Measurements from ENCODE around the gene ABHD10. TPM values are rescaled to one million over a fixed set of nuclear protein-coding genes. Genes with fewer than 3 reads are reported as not detected.

ABHD10 gene
- total and polyA plus RNA-seq, 10 of the 15 experiments (the other 5 are each of a cell fraction or from before 2014, with no cell fraction given) = 12.3 to 51.0 (median 28.9) TPM

DNA sequence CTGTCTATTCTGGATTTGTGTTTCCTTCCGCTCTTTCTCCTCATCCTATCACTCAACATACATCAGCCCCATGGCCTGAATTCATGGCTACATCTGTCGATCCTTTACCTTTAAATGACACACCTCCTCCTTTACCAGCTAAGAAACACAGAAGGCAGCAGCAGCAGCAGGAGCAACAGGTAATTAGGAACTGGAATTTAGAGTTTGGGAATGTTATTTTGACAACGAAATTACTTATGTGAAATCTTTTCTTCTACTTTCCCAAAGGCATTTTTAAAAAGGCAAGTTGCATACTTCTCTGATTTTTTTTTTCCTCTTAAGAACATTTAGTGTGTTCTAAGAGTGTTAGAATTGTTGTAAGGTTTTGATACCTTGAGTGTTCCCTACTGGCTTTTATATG lies 29.1 kb upstream of the ABHD10 start:
- H3K9ac ChIP-seq (ENCODE audit: control insufficient read depth, insufficient read depth, low read length) = no peak overlapping the region
- BruUV-seq (replicated peaks) = no TSS peak
- H4K20me1 ChIP-seq (ENCODE audit: control insufficient read depth, insufficient read depth) = no peaks in the 10 kb centered on the region
- no peaks in the 10 kb centered on the region for H3K9me3 ChIP-seq (replicated peaks; ENCODE audit: control insufficient read depth, insufficient read depth, low read length)
- POLR2A ChIA-PET = no interaction called here
- DNase-seq (ENCODE audit: low read depth, low spot score) (no peak), ATAC-seq (no peak), FAIRE-seq (no peak)
- WGBS (ENCODE audit: insufficient coverage, insufficient replicate concordance, low lambda C conversion rate, missing lambda C conversion rate) = 29% methylated on average over 3 of the region's 3 CpGs
- RAD21 ChIA-PET (ENCODE audit: unreplicated experiment) = no interaction called here
- H3K79me2 ChIP-seq (ENCODE audit: control insufficient read depth, insufficient read depth, low read length) = no peaks in the 10 kb centered on the region
- intact Hi-C loops (cut with micrococcal nuclease; ENCODE audit: unreplicated experiment) = no loop called here
- no peak overlapping the region for H3K4me2 ChIP-seq (ENCODE audit: control insufficient read depth, insufficient read depth)
- SMC1A ChIA-PET (ENCODE audit: uncharacterized antibody, unreplicated experiment) = interaction anchor here (0.7 kb wide), 1 partner anchor 44 kb away, joined by 4 read pairs; no protein-coding TSS in a partner anchor
- H3K27ac ChIP-seq (ENCODE audit: control insufficient read depth, insufficient read depth) = no peak overlapping the region
- H2AFZ ChIP-seq (ENCODE audit: control insufficient read depth, low read depth, low read length) = no peak overlapping the region
- no peak overlapping the region for H3K4me3 ChIP-seq
- H3K36me3 ChIP-seq (ENCODE audit: control insufficient read depth in 2 of 2, insufficient read depth in 2 of 2, low read length in 1 of 2) = no peaks in the 10 kb centered on the region
- H3K27me3 ChIP-seq (replicated peaks in 1 of 2; ENCODE audit: control insufficient read depth in 2 of 2, insufficient read depth in 2 of 2, low read length in 1 of 2) = peaks cover 2 to 4% of the 10 kb centered on the region in 2 experiments
- no peaks in the 10 kb centered on the region for H3K4me1 ChIP-seq (ENCODE audit: control insufficient read depth, insufficient read depth, low read length)
- TF ChIP-seq TARDBP (IDR thresholded peaks at IDR 0.05; ENCODE audit: borderline replicate concordance) = no peak
- TF ChIP-seq, protein P1, sequence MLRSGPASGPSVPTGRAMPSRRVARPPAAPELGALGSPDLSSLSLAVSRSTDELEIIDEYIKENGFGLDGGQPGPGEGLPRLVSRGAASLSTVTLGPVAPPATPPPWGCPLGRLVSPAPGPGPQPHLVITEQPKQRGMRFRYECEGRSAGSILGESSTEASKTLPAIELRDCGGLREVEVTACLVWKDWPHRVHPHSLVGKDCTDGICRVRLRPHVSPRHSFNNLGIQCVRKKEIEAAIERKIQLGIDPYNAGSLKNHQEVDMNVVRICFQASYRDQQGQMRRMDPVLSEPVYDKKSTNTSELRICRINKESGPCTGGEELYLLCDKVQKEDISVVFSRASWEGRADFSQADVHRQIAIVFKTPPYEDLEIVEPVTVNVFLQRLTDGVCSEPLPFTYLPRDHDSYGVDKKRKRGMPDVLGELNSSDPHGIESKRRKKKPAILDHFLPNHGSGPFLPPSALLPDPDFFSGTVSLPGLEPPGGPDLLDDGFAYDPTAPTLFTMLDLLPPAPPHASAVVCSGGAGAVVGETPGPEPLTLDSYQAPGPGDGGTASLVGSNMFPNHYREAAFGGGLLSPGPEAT (IDR thresholded peaks at IDR 0.05; ENCODE audit: low read depth) = no peak
- in situ Hi-C loops (cut with MboI) = no loop called here
- CTCF ChIA-PET = interaction anchor here (1.8 kb wide), 1 partner anchor 232 kb away, joined by 5 read pairs; no protein-coding TSS in a partner anchor

DNA sequence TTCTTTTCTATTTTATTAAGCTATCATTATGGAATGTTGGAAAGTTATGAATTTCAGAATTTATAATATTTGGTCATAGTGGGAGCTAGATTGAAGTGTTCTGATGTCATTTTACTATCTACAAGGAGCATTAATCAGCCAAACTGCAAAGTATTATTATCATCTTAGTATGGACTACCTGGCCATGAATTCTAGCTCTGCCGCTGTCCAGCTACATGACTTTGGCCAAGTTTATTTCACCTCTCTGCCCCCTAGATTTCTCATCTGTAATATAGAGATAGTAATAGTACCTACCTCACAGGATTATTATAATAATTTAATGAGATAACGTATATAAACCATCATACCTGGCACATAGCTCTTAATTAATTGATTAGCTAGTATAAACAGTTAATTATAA lies 27.8 kb upstream of the ABHD10 start:
- in situ Hi-C loops (cut with MboI) (no loop called here), intact Hi-C loops (cut with micrococcal nuclease; ENCODE audit: unreplicated experiment) (no loop called here)
- no peak overlapping the region for H3K9ac ChIP-seq (ENCODE audit: control insufficient read depth, insufficient read depth, low read length)
- TF ChIP-seq, protein P2, sequence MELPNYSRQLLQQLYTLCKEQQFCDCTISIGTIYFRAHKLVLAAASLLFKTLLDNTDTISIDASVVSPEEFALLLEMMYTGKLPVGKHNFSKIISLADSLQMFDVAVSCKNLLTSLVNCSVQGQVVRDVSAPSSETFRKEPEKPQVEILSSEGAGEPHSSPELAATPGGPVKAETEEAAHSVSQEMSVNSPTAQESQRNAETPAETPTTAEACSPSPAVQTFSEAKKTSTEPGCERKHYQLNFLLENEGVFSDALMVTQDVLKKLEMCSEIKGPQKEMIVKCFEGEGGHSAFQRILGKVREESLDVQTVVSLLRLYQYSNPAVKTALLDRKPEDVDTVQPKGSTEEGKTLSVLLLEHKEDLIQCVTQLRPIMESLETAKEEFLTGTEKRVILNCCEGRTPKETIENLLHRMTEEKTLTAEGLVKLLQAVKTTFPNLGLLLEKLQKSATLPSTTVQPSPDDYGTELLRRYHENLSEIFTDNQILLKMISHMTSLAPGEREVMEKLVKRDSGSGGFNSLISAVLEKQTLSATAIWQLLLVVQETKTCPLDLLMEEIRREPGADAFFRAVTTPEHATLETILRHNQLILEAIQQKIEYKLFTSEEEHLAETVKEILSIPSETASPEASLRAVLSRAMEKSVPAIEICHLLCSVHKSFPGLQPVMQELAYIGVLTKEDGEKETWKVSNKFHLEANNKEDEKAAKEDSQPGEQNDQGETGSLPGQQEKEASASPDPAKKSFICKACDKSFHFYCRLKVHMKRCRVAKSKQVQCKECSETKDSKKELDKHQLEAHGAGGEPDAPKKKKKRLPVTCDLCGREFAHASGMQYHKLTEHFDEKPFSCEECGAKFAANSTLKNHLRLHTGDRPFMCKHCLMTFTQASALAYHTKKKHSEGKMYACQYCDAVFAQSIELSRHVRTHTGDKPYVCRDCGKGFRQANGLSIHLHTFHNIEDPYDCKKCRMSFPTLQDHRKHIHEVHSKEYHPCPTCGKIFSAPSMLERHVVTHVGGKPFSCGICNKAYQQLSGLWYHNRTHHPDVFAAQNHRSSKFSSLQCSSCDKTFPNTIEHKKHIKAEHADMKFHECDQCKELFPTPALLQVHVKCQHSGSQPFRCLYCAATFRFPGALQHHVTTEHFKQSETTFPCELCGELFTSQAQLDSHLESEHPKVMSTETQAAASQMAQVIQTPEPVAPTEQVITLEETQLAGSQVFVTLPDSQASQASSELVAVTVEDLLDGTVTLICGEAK (IDR thresholded peaks at IDR 0.05; ENCODE audit: borderline replicate concordance) = no peak
- TF ChIP-seq IRF4 (IDR thresholded peaks at IDR 0.05; ENCODE audit: low read depth, low read length) = no peak
- no peak for TF ChIP-seq PML (IDR thresholded peaks at IDR 0.05; ENCODE audit: low read length)
- TF ChIP-seq, protein P3, sequence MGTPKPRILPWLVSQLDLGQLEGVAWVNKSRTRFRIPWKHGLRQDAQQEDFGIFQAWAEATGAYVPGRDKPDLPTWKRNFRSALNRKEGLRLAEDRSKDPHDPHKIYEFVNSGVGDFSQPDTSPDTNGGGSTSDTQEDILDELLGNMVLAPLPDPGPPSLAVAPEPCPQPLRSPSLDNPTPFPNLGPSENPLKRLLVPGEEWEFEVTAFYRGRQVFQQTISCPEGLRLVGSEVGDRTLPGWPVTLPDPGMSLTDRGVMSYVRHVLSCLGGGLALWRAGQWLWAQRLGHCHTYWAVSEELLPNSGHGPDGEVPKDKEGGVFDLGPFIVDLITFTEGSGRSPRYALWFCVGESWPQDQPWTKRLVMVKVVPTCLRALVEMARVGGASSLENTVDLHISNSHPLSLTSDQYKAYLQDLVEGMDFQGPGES (IDR thresholded peaks at IDR 0.05) = no peak
- TF ChIP-seq, protein P4, sequence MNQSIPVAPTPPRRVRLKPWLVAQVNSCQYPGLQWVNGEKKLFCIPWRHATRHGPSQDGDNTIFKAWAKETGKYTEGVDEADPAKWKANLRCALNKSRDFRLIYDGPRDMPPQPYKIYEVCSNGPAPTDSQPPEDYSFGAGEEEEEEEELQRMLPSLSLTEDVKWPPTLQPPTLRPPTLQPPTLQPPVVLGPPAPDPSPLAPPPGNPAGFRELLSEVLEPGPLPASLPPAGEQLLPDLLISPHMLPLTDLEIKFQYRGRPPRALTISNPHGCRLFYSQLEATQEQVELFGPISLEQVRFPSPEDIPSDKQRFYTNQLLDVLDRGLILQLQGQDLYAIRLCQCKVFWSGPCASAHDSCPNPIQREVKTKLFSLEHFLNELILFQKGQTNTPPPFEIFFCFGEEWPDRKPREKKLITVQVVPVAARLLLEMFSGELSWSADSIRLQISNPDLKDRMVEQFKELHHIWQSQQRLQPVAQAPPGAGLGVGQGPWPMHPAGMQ (IDR thresholded peaks at IDR 0.05; ENCODE audit: borderline replicate concordance) = no peak
- ChIA-PET RAD21 (ENCODE audit: unreplicated experiment) (interaction anchor here (0.8 to 1.2 kb wide), 2 partner anchors 44 to 84 kb away, joined by 3 read pairs; no protein-coding TSS in a partner anchor), CTCF (interaction anchor here (0.9 to 1.8 kb wide), 10 partner anchors 17 to 235 kb away, joined by 3 to 6 read pairs (median 4); no protein-coding TSS in a partner anchor), SMC1A (ENCODE audit: uncharacterized antibody, unreplicated experiment) (interaction anchor here (0.9 to 1.8 kb wide), 12 partner anchors 9 to 234 kb away, joined by 3 to 7 read pairs (median 4); no protein-coding TSS in a partner anchor), POLR2A (no interaction called here)
- H3K9me3 ChIP-seq (replicated peaks; ENCODE audit: control insufficient read depth, insufficient read depth, low read length) = no peaks in the 10 kb centered on the region
- 47% methylated on average over 2 of the region's 2 CpGs for WGBS (ENCODE audit: insufficient coverage, insufficient replicate concordance, low lambda C conversion rate, missing lambda C conversion rate)
- no peaks in the 10 kb centered on the region for H3K4me1 ChIP-seq (ENCODE audit: control insufficient read depth, insufficient read depth, low read length)
- H3K4me2 ChIP-seq (ENCODE audit: control insufficient read depth, insufficient read depth) = no peak overlapping the region
- no peak overlapping the region for H3K4me3 ChIP-seq
- no peaks in the 10 kb centered on the region for H4K20me1 ChIP-seq (ENCODE audit: control insufficient read depth, insufficient read depth)
- no peaks in the 10 kb centered on the region for H3K79me2 ChIP-seq (ENCODE audit: control insufficient read depth, insufficient read depth, low read length)
- H3K27me3 ChIP-seq (replicated peaks in 1 of 2; ENCODE audit: control insufficient read depth in 2 of 2, insufficient read depth in 2 of 2, low read length in 1 of 2) = peaks cover 2 to 4% of the 10 kb centered on the region in 2 experiments
- no peak overlapping the region for H3K27ac ChIP-seq (ENCODE audit: control insufficient read depth, insufficient read depth)
- BruUV-seq (replicated peaks) = no TSS peak
- no peak for ATAC-seq
- no peak for FAIRE-seq
- no peaks in the 10 kb centered on the region for H3K36me3 ChIP-seq (ENCODE audit: control insufficient read depth in 2 of 2, insufficient read depth in 2 of 2, low read length in 1 of 2)
- DNase-seq (ENCODE audit: low read depth, low spot score) = no peak
- no peak overlapping the region for H2AFZ ChIP-seq (ENCODE audit: control insufficient read depth, low read depth, low read length)

Data from GM12878 (cell line).